HEK293 (cell line): ENCODE results near the gene KIF17.
A peak's percentile ranks its signal among the peaks of the same experiment; 100 is the strongest.

Source experiments
- FEZF1 ChIP-seq: fragments of 450-650 bp; formaldehyde crosslinking; IDR thresholded peaks from 2 replicates; pipeline ENCODE4 v1.5.1; 2016; ENCODE audit warnings: missing biosample characterization, missing genetic modification characterization
- GLI4 ChIP-seq: fragments of 450-650 bp; formaldehyde crosslinking; IDR thresholded peaks from 2 replicates; pipeline ENCODE4 v1.5.1; 2016; ENCODE audit warnings: missing biosample characterization, missing genetic modification characterization
- KLF7 ChIP-seq: fragments of 450-650 bp; formaldehyde crosslinking; IDR thresholded peaks from 2 replicates; pipeline ENCODE4 v1.5.1; 2016; ENCODE audit warnings: missing biosample characterization, missing genetic modification characterization, borderline replicate concordance
- KLF9 ChIP-seq: fragments of 450-650 bp; formaldehyde crosslinking; IDR thresholded peaks from 2 replicates; pipeline ENCODE4 v1.5.1; 2016; ENCODE audit warnings: missing biosample characterization, missing genetic modification characterization, low read depth
- RBAK ChIP-seq: fragments of 450-650 bp; formaldehyde crosslinking; IDR thresholded peaks from 2 replicates; pipeline ENCODE4 v1.5.1; 2016; ENCODE audit warnings: missing biosample characterization, missing genetic modification characterization
- SETDB1 ChIP-seq: IDR thresholded peaks from one replicate; pipeline ENCODE4 v1.6.1; 2017; ENCODE audit warnings: mild to moderate bottlenecking, low read length, moderate library complexity, mixed read lengths; ENCODE audit not compliant: insufficient read length
- WT1 ChIP-seq: fragments of 450-650 bp; formaldehyde crosslinking; IDR thresholded peaks from 2 replicates; pipeline ENCODE4 v1.5.1; 2016; ENCODE audit warnings: missing biosample characterization, missing genetic modification characterization
- ZBTB21 ChIP-seq: fragments of 450-650 bp; formaldehyde crosslinking; IDR thresholded peaks from 2 replicates; pipeline ENCODE4 v1.5.1; 2017; ENCODE audit warnings: missing biosample characterization, missing genetic modification characterization
- ZBTB48 ChIP-seq: fragments of 450-650 bp; formaldehyde crosslinking; IDR thresholded peaks from 2 replicates; pipeline ENCODE4 v1.5.1; 2016; ENCODE audit warnings: missing biosample characterization, missing genetic modification characterization
- ZNF2 ChIP-seq: fragments of 450-650 bp; formaldehyde crosslinking; IDR thresholded peaks from 2 replicates; pipeline ENCODE4 v1.5.1; 2016; ENCODE audit warnings: missing biosample characterization, missing genetic modification characterization
- ZNF223 ChIP-seq: fragments of 450-650 bp; formaldehyde crosslinking; IDR thresholded peaks from 2 replicates; pipeline ENCODE4 v1.5.1; 2016; ENCODE audit warnings: missing biosample characterization, missing genetic modification characterization
- ZNF335 ChIP-seq: fragments of 450-650 bp; formaldehyde crosslinking; conservative IDR thresholded peaks from 2 replicates; pipeline ENCODE4 v1.5.1; 2016; ENCODE audit warnings: missing biosample characterization, missing genetic modification characterization
- ZNF391 ChIP-seq: fragments of 450-650 bp; formaldehyde crosslinking; IDR thresholded peaks from 2 replicates; pipeline ENCODE4 v1.5.1; 2016; ENCODE audit warnings: low read depth, missing biosample characterization, missing genetic modification characterization, borderline replicate concordance
- ZNF423 ChIP-seq: fragments of 450-650 bp; formaldehyde crosslinking; IDR thresholded peaks from 2 replicates; pipeline ENCODE4 v1.5.1; 2016; ENCODE audit warnings: missing biosample characterization, missing genetic modification characterization
- ZNF530 ChIP-seq: fragments of 450-650 bp; formaldehyde crosslinking; IDR thresholded peaks from 2 replicates; pipeline ENCODE4 v1.5.1; 2016; ENCODE audit warnings: low read depth, missing biosample characterization, missing genetic modification characterization
- ZNF623 ChIP-seq: fragments of 450-650 bp; formaldehyde crosslinking; IDR thresholded peaks from 2 replicates; pipeline ENCODE4 v1.5.1; 2016; ENCODE audit warnings: missing biosample characterization, missing genetic modification characterization
- ZNF654 ChIP-seq: fragments of 450-650 bp; formaldehyde crosslinking; IDR thresholded peaks from 2 replicates; pipeline ENCODE4 v1.5.1; 2016; ENCODE audit warnings: low read depth, missing biosample characterization, missing genetic modification characterization
- ZNF768 ChIP-seq: fragments of 450-650 bp; formaldehyde crosslinking; IDR thresholded peaks from 2 replicates; pipeline ENCODE4 v1.5.1; 2018; ENCODE audit warnings: missing biosample characterization, mild to moderate bottlenecking, missing genetic modification characterization
- ZNF776 ChIP-seq: fragments of 450-650 bp; formaldehyde crosslinking; IDR thresholded peaks from 2 replicates; pipeline ENCODE4 v1.5.0; 2017; ENCODE audit warnings: missing biosample characterization, missing genetic modification characterization, borderline replicate concordance
- ZSCAN23 ChIP-seq: fragments of 450-650 bp; formaldehyde crosslinking; IDR thresholded peaks from 2 replicates; pipeline ENCODE4 v1.5.1; 2016; ENCODE audit warnings: missing biosample characterization, missing genetic modification characterization
- TF ChIP-seq, protein P1 (sequence below): fragments of 450-650 bp; formaldehyde crosslinking; IDR thresholded peaks from 2 replicates; pipeline ENCODE4 v1.5.1; 2016; ENCODE audit warnings: missing biosample characterization, missing genetic modification characterization
- TF ChIP-seq, protein P2 (sequence below): fragments of 450-650 bp; formaldehyde crosslinking; IDR thresholded peaks from 2 replicates; pipeline ENCODE4 v1.5.1; 2016; ENCODE audit warnings: missing biosample characterization, missing genetic modification characterization
- TF ChIP-seq, protein P3 (sequence below): fragments of 450-650 bp; formaldehyde crosslinking; IDR thresholded peaks from 2 replicates; pipeline ENCODE4 v1.5.1; 2016; ENCODE audit warnings: missing biosample characterization, missing genetic modification characterization
- TF ChIP-seq, protein P4 (sequence below): fragments of 450-650 bp; formaldehyde crosslinking; IDR thresholded peaks from 2 replicates; pipeline ENCODE4 v1.5.1; 2016; ENCODE audit warnings: missing biosample characterization, missing genetic modification characterization
- TF ChIP-seq, protein P5 (sequence below): fragments of 450-650 bp; formaldehyde crosslinking; IDR thresholded peaks from 2 replicates; pipeline ENCODE4 v1.5.1; 2016; ENCODE audit warnings: missing biosample characterization, missing genetic modification characterization
- TF ChIP-seq, protein P6 (sequence below): fragments of 450-650 bp; formaldehyde crosslinking; IDR thresholded peaks from 2 replicates; pipeline ENCODE4 v1.5.1; 2016; ENCODE audit warnings: missing biosample characterization, missing genetic modification characterization

The KIF17 gene

DNA sequence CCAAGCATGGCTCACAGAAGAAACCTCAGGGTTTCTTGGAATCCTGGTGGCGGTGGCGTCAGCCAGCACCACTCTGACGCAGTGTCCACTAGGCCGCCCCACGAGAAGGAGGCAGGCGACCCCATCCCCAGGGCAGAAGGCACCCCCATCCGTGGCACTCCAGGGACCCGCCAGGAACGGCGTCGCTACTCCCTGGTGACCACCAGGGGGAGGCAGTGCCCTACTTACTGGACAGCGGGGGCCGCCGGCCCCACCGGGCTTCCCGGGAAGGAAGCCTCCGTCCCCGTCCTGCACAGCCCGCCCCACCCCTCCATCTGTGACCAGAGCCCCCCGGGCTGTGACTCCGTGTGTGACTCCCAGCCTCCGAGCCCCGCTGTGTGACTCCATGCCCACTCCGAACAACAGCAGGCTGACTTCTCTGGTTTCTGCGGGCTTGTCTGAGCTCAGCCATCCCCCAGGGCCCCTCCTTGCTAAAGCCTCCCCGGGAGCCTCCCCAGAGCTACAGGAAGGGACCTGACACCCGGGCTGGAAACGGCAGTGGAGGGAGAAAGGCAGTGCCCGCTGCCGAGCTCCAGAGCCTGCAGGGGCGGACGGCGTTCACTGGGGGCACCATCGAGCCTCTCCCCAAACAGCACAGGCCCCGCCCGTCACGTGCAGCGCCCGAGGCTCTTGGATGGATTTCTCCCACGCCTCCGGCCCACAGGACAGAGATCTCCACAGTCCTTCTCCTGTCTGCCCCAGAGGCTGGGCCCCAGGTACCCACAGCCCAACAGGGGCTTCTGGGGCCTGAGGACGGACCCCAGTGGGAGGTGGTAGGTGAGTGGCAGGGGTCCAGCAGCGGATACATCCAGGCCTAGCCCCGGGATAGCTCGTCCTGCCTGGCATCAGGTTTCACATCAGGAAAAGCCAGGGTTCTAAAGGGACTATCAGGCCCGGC is 21.1 kb downstream of the KIF17 start (continued):
- TF ChIP-seq ZBTB21 (tag by site-specific recombination) (no peak), FEZF1 (peak; percentile 58; the same call in 1 of the 2 replicates), ZNF2 (tag by site-specific recombination) (peak; percentile 74), KLF7 (tag by site-specific recombination) (peak; percentile 70; the same call in 1 of the 2 replicates), ZNF391 (tag by site-specific recombination) (no peak), ZNF530 (tag by site-specific recombination) (no peak), ZBTB48 (tag by site-specific recombination) (peak; percentile 79), ZNF776 (no peak), ZNF623 (peak; percentile 25; the same call in 1 of the 2 replicates), SETDB1 (peak; percentile 26), ZNF768 (tag by site-specific recombination) (peak; percentile 82; the same call in 1 of the 2 replicates), RBAK (no peak), ZSCAN23 (tag by site-specific recombination) (peak; percentile 59; the same call in 1 of the 2 replicates), ZNF423 (tag by site-specific recombination) (peak; percentile 90), ZNF223 (tag by site-specific recombination) (0 out of 2 replicates have a peak, but pooled peaks have one; percentile 7), GLI4 (tag by site-specific recombination) (peak; percentile 73; the same call in 1 of the 2 replicates), WT1 (tag by site-specific recombination) (peak; percentile 59), ZNF335 (peak; percentile 82), ZNF654 (tag by site-specific recombination) (peak; percentile 80), KLF9 (tag by site-specific recombination) (peak; percentile 37; the same call in 1 of the 2 replicates)
- TF ChIP-seq, protein P1, sequence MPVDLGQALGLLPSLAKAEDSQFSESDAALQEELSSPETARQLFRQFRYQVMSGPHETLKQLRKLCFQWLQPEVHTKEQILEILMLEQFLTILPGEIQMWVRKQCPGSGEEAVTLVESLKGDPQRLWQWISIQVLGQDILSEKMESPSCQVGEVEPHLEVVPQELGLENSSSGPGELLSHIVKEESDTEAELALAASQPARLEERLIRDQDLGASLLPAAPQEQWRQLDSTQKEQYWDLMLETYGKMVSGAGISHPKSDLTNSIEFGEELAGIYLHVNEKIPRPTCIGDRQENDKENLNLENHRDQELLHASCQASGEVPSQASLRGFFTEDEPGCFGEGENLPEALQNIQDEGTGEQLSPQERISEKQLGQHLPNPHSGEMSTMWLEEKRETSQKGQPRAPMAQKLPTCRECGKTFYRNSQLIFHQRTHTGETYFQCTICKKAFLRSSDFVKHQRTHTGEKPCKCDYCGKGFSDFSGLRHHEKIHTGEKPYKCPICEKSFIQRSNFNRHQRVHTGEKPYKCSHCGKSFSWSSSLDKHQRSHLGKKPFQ (tag by site-specific recombination), result no peak
- TF ChIP-seq, protein P2, sequence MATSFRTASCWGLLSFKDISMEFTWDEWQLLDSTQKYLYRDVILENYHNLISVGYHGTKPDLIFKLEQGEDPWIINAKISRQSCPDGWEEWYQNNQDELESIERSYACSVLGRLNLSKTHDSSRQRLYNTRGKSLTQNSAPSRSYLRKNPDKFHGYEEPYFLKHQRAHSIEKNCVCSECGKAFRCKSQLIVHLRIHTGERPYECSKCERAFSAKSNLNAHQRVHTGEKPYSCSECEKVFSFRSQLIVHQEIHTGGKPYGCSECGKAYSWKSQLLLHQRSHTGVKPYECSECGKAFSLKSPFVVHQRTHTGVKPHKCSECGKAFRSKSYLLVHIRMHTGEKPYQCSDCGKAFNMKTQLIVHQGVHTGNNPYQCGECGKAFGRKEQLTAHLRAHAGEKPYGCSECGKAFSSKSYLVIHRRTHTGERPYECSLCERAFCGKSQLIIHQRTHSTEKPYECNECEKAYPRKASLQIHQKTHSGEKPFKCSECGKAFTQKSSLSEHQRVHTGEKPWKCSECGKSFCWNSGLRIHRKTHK (tag by site-specific recombination), result no peak
- TF ChIP-seq, protein P3, sequence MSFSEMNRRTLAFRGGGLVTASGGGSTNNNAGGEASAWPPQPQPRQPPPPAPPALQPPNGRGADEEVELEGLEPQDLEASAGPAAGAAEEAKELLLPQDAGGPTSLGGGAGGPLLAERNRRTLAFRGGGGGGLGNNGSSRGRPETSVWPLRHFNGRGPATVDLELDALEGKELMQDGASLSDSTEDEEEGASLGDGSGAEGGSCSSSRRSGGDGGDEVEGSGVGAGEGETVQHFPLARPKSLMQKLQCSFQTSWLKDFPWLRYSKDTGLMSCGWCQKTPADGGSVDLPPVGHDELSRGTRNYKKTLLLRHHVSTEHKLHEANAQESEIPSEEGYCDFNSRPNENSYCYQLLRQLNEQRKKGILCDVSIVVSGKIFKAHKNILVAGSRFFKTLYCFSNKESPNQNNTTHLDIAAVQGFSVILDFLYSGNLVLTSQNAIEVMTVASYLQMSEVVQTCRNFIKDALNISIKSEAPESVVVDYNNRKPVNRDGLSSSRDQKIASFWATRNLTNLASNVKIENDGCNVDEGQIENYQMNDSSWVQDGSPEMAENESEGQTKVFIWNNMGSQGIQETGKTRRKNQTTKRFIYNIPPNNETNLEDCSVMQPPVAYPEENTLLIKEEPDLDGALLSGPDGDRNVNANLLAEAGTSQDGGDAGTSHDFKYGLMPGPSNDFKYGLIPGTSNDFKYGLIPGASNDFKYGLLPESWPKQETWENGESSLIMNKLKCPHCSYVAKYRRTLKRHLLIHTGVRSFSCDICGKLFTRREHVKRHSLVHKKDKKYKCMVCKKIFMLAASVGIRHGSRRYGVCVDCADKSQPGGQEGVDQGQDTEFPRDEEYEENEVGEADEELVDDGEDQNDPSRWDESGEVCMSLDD (tag by site-specific recombination), result peak; percentile 95
- TF ChIP-seq, protein P4, sequence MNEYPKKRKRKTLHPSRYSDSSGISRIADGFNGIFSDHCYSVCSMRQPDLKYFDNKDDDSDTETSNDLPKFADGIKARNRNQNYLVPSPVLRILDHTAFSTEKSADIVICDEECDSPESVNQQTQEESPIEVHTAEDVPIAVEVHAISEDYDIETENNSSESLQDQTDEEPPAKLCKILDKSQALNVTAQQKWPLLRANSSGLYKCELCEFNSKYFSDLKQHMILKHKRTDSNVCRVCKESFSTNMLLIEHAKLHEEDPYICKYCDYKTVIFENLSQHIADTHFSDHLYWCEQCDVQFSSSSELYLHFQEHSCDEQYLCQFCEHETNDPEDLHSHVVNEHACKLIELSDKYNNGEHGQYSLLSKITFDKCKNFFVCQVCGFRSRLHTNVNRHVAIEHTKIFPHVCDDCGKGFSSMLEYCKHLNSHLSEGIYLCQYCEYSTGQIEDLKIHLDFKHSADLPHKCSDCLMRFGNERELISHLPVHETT, result peak; percentile 56; the same call in 1 of the 2 replicates
- TF ChIP-seq, protein P5, sequence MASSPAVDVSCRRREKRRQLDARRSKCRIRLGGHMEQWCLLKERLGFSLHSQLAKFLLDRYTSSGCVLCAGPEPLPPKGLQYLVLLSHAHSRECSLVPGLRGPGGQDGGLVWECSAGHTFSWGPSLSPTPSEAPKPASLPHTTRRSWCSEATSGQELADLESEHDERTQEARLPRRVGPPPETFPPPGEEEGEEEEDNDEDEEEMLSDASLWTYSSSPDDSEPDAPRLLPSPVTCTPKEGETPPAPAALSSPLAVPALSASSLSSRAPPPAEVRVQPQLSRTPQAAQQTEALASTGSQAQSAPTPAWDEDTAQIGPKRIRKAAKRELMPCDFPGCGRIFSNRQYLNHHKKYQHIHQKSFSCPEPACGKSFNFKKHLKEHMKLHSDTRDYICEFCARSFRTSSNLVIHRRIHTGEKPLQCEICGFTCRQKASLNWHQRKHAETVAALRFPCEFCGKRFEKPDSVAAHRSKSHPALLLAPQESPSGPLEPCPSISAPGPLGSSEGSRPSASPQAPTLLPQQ (tag by site-specific recombination), result peak; percentile 98
- TF ChIP-seq, protein P6, sequence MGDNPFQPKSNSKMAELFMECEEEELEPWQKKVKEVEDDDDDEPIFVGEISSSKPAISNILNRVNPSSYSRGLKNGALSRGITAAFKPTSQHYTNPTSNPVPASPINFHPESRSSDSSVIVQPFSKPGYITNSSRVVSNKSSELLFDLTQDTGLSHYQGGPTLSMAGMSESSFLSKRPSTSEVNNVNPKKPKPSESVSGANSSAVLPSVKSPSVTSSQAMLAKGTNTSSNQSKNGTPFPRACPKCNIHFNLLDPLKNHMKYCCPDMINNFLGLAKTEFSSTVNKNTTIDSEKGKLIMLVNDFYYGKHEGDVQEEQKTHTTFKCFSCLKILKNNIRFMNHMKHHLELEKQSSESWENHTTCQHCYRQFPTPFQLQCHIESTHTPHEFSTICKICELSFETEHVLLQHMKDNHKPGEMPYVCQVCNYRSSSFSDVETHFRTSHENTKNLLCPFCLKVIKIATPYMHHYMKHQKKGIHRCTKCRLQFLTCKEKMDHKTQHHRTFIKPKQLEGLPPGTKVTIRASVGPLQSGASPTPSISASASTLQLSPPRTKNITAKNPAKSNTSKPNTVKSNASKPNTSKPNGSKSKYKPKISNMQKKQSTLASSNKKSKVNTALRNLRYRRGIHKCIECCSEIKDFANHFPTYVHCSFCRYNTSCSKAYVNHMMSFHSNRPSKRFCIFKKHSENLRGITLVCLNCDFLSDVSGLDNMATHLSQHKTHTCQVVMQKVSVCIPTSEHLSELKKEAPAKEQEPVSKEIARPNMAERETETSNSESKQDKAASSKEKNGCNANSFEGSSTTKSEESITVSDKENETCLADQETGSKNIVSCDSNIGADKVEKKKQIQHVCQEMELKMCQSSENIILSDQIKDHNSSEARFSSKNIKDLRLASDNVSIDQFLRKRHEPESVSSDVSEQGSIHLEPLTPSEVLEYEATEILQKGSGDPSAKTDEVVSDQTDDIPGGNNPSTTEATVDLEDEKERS (tag by site-specific recombination), result 0 out of 2 replicates have a peak, but pooled peaks have one; percentile 61
